HG03354 (cell line): ENCODE data around the gene MT1B.

Experiments
- ATAC-seq: cut with Tn5 transposase; IDR thresholded peaks from one replicate; pipeline ENCODE4 v1.9.1; 2021; ENCODE audit warnings: mild to moderate bottlenecking; ENCODE audit not compliant: unreplicated experiment, poor library complexity, severe bottlenecking

The MT1B gene

DNA sequence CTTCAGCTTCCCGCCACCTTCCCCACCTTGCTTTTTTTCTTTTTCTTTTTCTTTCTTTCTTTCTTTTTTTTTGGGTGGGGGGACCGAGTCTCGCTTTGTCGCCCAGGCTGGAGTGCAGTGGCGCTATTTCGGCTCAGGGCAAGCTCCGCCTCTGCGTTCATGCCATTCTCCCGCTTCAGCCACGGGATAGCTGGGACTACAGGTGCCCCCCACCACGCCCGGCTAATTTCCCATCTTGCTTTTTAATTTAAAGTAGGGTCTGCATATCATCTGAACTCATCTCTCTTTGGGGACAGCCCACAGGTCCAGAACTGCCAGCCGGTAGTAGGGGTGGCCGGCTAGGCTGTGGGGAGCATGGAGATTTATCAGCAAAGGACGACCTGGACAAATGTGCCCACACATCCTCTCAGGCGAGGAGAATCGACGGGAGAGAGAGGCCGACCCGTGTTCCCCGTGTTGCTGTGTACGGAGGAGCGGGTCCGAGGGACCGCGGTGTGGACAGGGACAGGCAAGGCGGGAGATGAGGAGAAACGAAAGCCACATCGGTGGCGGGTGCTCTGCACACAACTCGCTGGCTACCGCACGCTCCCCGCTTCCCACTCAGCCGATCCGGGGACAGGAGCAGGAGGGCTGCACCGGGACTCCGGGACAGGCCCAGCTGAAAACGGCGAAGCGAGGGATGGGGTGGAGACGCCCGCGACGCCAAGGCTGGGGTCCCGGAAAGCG lies 16.8 kb upstream of the MT1B start:
- ATAC-seq: no peak

DNA sequence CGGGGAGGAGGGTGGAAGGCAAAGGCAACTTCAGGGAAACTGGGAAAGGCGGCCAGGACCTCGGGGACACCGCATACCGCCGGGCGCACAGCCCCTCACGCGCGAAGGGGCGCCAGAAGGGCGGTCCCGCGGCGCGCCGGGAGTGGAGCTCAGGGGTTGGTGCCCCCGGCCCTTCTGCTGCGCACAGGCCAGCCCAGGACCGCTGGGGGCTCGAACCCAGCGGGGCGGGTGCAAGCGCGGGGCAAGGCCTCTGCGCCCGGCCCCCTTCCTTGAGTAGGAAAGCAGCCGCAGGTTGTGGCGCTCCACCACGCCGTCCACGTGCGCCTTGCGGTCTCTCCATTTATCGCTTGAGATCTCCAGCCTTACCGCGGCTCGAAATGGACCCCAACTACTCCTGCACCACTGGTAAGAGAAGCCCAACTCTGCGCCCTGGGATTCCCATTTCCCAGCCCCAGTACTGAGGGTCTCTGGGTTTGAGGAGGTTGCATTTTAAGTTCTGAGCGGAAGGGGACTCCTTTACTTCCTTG lies 16.2 kb upstream of the MT1B start:
- no peak for ATAC-seq

DNA sequence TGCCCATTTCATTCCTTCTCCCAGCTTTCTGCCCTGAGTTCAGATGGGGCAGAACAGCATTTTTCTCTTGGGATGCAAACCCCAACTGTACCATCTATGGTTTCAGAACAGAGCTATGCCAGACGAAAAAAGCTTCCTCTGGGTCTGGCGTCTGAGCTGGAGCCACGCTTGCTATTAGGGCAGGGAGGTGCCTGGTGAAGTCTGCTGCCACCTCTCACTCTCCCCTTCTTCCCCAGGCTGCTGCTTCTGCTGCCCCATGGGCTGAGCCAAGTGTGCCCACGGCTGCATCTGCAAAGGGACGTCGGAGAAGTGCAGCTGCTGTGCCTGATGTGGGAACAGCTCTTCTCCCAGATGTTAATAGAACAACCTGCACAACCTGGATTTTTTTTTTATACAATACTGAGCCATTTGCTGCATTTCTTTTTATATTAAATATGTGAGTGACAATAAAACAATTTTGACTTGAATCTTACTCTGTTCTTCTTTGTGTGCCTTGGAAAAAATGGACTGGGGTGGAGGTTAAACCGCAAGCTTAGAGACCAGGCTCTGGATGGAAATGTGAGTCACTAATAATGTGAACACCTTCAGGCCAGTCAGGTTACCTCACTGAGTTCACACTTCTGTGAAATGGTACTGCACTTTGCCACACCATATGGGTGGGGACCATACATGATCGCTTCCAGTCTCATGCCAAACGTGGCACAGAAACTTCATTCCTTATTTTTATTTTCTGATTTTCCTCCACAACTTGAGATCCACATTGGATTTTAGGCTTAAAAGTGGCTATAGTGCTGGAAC lies 14.9 kb upstream of the MT1B start:
- ATAC-seq: no peak

DNA sequence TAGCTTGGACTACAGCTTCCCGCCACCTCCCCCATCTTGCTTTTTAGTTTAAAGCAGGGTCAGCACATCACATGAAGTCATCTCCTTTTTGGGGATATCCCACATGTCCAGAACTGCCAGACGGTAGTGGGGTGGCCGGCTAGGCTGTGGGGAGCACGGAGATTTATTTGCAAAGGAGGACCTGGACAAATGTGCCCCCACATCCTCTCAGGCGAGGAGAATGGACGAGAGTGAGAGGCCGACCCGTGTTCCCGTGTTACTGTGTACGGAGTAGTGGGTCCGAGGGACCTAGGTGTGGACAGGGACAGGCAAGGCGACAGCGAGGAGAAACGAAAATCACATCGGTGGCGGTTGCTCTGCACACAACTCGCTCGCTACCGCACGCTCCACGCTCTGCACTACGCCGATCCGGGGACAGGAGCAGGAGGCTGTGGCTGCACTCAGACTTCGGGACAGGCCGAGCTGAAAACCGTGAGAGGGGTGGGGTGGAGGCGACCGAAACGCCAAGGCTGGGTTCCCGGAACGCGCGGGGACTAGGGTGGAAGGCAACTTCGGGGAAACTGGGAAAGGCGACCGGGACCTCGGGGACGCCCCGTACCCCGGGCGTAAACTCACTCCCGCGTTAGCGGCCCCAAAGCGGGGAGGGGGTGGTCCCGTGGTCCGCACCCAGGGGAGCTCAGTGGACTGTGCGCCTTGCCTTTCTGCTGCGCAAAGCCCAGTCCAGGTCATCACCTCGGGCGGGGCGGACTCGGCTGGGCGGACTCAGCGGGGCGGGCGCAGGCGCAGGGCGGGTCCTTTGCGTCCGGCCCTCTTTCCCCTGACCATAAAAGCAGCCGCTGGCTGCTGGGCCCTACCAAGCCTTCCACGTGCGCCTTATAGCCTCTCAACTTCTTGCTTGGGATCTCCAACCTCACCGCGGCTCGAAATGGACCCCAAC lies 13.6 kb upstream of the MT1B start, which contains the start of gene MT1A:
Gene MT1A (plus strand): TSS at position 853 of the 937 bp plus-strand sequence. CDS start 73 bp downstream, at position 926.
- no peak for ATAC-seq

DNA sequence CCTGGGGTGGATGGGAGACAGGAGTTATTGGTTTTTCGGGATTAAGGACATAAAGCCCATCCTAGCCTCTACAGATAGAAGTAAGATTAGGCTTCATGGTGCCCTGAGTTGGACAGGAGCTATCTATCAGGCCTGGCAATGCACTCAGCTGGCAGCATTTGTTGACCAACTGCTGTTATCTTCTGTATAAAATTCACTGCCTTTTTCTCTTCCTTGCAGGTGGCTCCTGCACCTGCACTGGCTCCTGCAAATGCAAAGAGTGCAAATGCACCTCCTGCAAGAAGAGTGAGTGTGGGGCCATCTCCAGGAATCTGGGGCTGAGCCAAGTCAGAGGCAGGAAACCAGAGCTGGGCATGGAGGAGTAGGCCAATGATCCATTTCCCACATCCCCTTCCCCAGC lies 12.6 kb upstream of the MT1B start:
- no peak for ATAC-seq

DNA sequence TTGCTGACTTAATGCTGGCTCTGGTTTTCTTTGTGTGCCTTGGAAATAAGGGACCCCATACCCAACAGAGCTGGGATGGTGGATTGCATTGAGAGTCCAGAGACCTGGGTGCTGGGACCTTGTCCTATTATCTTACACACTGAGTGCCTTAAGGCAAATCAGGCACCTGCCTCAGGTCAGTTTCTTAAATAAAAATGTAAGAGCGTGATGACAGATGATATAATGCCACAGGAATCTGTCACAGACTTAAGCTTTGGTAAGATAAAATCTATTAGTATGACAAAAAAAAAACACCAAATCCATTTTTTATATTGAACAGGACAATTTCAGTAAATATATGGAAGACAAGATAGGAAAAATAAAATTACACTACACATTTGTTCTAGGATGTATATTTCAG lies 11.6 kb upstream of the MT1B start:
- ATAC-seq: no peak

DNA sequence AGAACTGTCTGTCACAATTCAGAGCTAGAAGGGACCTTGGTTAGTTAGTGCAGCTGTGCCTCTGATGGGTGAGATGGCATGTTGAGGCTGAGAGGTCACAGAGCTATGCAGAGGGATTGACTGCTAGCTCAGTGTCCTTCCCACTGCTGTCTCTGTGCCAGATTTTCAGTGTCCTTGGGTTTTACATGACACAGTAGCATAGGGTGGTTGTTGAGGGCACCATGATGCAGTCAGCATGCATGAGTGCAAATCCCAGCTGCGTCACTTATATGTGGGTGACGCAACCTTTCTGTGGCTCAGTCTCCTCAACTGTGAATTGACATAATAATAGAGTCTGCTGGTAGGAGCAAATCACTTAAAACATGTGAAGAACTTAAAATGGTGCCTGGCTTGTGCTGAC lies 10.5 kb upstream of the MT1B start:
- no peak for ATAC-seq

DNA sequence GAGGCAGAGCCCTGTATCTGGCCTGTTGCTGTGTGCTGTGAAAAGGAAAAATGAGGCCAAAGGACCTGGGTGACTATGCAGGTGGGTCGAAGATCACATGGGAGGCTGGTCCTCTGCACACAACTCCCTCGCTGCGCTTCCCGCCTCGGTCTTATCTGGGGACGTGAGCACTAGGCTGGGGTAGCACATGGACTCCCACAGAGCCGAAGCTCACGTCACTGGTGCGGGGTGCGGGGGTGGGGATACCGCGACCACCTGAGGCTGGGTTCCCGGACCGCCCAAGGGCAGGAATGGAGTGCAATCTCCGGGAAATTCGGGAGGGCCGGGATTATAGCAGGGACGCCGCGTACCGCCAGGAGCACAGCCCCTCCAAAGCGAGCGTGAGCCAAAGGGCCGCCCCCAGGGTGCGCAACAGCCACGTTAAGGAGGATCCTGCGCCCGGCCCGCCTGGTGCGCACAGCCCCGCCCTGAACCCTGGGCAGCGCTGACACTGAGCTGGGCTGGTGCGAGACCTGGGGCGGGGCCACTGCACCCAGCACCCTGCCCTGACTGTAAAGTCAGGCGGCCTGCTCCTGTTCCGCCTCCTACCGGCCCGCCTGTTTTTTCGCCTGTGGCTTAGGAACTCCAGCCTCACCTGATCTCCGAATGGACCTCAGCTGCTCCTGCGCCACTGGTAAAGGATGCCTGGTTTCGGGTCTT lies 8.5 kb upstream of the MT1B start:
- ATAC-seq: peak; percentile 73

DNA sequence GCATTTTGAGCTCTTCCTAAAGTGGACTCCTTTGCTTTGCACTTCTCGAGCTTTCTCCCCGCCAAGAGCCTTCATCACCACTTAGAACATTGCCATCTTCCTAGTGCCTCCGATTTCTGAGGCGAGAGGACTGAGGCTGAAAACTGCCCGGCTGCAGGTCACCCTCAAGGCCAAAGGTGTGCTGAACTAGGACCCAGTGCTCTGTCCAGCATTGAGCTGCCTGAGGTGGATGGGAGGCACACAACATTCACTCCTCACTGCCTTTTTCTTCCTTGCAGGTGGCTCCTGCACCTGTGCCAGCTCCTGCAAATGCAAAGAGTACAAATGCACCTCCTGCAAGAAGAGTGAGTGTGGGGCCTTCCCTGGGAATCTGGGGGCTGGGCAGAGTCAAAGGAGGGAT lies 7.9 kb upstream of the MT1B start:
- ATAC-seq: no peak

DNA sequence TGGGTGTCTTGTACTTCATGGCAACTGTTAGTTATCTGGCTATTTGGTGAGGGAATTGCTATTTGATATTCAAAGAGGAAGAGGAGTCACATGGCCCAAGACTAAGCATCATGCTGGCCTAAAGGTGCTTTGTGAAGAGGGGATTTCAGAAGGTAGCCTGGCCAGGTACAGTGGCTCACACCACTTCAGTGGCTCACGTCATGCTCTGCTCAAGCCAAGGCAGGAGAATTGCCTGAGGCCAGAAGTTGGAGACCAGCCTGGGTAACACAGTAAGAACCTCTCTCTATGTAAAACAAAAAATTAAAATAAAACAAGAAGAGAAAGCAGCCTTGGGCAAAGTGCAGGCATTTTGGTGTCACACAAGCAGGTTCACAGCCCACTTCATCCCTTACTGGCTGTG lies 6.4 kb upstream of the MT1B start:
- ATAC-seq: no peak

DNA sequence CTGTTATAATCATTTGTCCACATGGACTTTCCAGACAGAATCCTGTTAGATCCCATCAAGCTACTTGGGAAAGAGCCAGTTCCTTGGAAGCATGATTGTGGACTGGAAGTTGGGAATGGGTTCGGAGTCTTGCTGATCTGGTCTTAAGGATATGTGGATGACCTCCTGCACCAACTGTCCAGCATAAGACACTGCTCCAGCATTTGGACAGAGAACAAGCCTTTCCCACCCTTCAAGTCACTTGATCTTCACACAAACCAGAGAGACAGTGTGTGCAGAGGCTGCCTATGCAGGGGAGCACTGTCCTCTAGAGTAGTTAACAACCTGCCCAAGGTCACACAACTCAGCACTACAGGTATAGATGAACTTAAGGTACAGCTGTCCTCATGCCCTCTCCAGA lies 5.8 kb upstream of the MT1B start:
- no peak for ATAC-seq

DNA sequence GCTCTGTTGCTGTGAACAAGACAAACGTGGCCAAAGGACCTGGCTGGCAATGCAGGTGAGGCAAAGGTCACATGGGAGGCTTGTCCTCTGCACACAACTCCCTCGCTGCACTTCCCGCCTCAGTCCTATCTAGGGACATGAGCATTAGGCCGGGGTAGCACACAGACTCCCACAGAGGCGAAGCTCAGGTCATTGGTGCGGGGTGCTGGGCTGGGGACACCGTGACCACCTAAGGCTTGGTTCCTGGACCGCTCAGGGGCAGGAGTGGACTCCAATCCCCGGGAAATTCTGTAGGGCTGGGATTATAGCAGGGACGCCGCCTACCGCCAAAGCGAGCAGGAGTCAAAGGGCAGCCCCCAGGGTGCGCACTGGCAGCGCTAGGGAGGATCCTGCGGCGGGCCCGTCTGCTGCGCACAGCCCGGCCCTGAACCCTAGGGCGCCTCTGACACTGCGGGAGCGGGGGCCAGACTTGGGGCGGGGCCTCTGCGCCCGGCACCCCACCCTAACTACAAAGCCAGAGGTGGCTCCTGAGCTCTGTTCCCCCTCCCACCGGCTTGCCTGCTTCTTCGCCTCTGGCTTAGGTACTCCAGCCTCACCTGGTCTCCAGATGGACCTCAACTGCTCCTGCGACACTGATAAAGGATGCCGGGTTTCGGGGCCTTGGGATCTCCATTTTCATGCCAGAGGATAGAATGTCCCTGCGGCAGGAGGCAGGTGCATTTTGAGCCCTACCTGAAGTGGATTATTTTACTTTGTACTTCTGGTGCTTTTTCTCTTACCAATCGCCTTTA lies 3.9 kb upstream of the MT1B start:
- ATAC-seq: no peak

DNA sequence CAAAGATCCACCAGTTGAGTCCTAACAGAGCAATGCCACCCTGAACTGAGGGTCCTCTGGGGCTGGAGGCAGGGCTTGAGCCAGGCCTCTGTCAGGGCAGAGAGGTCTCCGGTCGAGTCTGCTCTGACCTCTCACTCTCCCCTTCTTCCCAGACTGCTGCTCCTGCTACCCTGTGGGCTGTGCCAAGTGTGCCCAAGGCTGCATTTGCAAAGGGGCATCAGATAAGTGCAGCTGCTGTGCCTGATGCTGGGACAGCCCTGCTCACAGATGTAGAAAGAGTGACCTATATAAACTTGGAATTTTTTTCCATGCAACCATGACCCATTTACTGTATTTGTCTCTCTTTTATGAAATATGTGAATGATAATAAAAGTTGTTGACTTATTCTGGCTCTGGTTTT lies 2.4 kb upstream of the MT1B start:
- ATAC-seq: no peak

DNA sequence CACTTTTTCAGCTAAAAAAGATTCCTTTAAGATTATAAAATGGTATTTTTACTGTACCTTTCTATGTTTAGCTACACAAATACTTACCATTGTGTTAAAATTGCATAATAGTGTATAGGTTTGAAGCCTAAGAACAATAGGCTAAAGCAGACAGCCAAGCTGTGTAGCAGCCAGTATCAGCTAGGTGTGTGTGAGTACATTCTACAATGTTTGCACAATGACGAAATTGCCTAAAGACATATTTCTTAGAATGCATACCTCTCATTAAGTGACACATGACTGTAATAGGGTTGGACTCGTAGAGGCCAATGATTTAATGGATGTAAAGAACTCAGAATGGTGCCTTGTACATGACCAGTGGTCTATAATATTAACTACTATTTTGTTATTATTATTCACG lies 1.9 kb upstream of the MT1B start:
- ATAC-seq: no peak

DNA sequence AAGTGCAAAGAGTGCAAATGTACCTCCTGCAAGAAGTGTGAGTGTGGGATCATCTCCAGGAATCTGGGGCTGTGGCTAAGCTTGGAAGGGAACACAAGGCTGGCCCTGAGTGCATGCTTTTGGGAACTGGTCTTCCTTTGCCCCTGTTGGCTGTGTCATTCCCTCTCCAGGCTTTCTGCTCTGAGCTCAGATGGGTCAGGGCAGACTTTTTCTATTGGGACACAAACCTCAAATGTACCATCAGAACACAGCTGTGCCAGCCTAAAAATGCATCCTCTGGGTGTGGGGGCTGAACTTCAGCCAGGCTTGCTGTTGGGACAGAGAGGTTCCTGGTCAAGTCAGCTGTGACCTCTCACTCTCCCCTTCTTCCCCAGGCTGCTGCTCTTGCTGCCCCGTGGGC lies 914 bp downstream of the MT1B start:
- no peak for ATAC-seq

DNA sequence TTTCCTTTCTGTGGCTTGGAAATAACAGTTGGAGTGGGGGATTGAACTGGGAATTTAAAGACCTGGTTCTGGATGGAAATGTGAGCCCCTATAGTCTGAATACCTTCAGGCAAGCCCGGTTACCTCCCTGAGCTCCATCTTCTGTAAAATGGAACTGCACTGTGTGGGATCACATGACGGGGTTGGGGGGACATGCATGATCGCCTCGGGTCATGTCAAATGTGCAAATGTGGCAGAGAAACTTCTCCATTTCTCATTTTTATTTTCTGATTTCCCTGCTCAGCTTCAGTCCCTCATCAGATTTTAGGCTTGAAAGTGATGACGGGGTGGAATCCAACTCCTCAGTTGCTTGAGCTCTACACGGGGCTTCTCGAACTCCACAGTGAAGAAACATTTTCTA lies 1.5 kb downstream of the MT1B start:
- ATAC-seq: no peak

DNA sequence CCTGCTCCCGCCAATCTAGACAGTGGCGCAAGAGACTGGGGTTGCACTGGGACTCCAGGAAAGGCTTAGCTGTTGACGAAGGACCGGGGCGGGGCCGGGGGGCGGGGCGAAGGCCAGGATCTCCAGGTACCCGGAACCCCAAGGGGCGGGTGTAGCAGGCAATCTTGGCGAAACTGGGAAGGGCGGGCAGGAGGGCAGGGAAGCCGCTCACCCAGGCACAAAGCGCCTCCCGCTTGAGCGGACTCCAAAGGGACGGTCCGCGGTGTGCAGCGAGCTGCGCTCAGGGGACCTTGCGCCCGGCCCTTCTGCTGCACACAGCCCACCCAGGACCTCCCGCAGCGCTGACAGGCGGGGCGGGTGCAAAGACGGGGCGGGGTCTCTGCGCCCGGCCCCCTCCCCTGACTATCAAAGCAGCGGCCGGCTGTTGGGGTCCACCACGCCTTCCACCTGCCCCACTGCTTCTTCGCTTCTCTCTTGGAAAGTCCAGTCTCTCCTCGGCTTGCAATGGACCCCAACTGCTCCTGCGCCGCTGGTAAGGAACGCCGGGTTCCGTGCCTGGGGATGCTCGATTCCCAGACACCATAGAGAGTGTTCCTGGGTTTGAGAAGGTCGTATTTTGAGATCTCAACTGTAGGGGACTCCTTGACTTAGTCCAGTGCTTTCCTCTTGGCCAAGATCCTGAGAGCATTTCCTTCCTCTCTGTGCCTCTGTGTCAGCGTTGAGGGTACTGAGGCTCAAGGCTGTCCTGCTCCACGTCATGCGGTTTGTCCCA lies 6.1 kb downstream of the MT1B start, which contains the start of gene MT1F:
Gene MT1F (plus strand): TSS at position 405 of the 772 bp plus-strand sequence. CDS start 100 bp downstream, at position 505.
- no peak for ATAC-seq

DNA sequence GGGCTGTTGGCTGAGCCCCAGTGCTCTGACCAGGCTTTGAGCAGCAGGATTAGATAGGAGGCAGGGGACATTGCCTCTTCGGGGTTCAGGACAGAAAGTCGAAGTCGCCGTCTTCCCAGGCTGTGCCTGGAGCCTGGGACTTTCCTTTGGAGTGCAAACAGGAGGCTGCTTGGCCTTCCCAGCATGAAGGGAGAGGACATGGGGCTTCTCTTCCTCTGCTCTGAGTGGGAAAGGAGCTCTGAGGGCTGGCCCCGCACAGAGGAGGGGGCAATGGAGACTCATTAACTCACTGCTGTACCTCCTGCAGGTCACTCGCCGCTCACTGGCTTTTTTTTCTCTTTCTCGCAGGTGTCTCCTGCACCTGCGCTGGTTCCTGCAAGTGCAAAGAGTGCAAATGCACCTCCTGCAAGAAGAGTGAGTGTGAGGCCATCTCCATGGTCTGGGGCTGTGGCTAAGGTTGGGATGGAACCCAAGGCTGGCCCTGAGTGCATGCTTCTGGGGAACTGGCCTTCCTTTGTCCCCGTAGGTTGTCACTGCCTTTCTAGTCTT lies 6.7 kb downstream of the MT1B start:
- ATAC-seq: no peak
